Stomach (tissue), 9 donors: ENCODE data around the gene OVOL2. TPM values are rescaled to one million over a fixed set of nuclear protein-coding genes. Genes with fewer than 3 reads are reported as not detected.

Source experiments
- DNase-seq, 2 donors: peaks; one replicate each; pipeline versions ENCODE4 v3.0.0 to v3.0.0-alpha.2; 2013 to 2019
- H3K27ac ChIP-seq, 5 donors: fragments of 200-600 bp in 4 of 5; sonication (generic) in 4 of 5; one replicate each; pipeline ENCODE4 v1.5.1; 2013 to 2019; ENCODE audit warnings: mild to moderate bottlenecking in 1 of 5, moderate library complexity in 1 of 5
- H3K27me3 ChIP-seq, 3 donors: fragments of 200-600 bp; sonication (generic); one replicate each; pipeline ENCODE4 v1.5.1; 2017 to 2019; ENCODE audit warnings: mixed run types in 1 of 3
- H3K36me3 ChIP-seq, 4 donors: fragments of 200-600 bp; sonication (generic); 1 replicate in 3 of 4; 2 replicates in 1 of 4; pipeline ENCODE4 v1.5.1; 2016 to 2019
- H3K4me1 ChIP-seq, 4 donors: fragments of 200-600 bp; sonication (generic); one replicate each; pipeline ENCODE4 v1.5.1; 2016 to 2019
- H3K4me3 ChIP-seq, 4 donors: fragments of 200-600 bp; sonication (generic) in 3 of 4; one replicate each; pipeline ENCODE4 v1.5.1; 2016 to 2019; ENCODE audit warnings: mild to moderate bottlenecking in 1 of 4
- H3K9me3 ChIP-seq, 4 donors: fragments of 200-600 bp; sonication (generic); one replicate each; pipeline ENCODE4 v1.5.1; 2016 to 2019
- EP300 ChIP-seq: sonication (generic); formaldehyde crosslinking; IDR thresholded peaks from one replicate; pipeline ENCODE4 v1.6.1; 2017; ENCODE audit warnings: antibody characterized with exemption
- POLR2A ChIP-seq, 4 donors: fragments of 450-650 bp; IDR thresholded peaks; one replicate each; pipeline ENCODE4 v1.6.1; 2016; ENCODE audit warnings: antibody characterized with exemption in 4 of 4, control low read depth in 2 of 4, mild to moderate bottlenecking in 1 of 4, moderate library complexity in 1 of 4
- POLR2AphosphoS5 ChIP-seq, 3 donors: sonication (generic); formaldehyde crosslinking; IDR thresholded peaks; one replicate each; pipeline ENCODE4 v1.6.1; 2016; ENCODE audit warnings: antibody characterized with exemption in 3 of 3
- WGBS, 5 donors: extraction: QIAGEN DNeasy Blood & Tissue Kit in 3 of 5; methylation state at CpG; one replicate each; pipeline versions ENCODE4 v1.1.5 to v1.1.7; 2013 to 2018; 5-methylcytosine and 5-hydroxymethylcytosine counted together
- intact Hi-C: fragments of 100-400 bp; cut with DNase I; formaldehyde crosslinking; loops from one replicate; pipeline ENCODE4 v1.15.1; 2023; ENCODE audit warnings: low total_unique reads
- polyA plus RNA-seq, 3 donors: library from polyadenylated mRNA; stranded (reverse); fragments of 200-250 nt; gene quantifications; one replicate each; pipeline ENCODE4 v1.2.3, GENCODE V29; 2013
- total RNA-seq, 5 donors: library from RNA; depleted of rRNA; stranded (reverse); fragments of >200 nt; gene quantifications; one replicate each; pipeline versions ENCODE4 v1.1.0 to v1.2.3, GENCODE V29; 2014 to 2016
- TF ChIP-seq, protein P1 (sequence below), 7 experiments: fragments of 450-650 bp in 4 of 7; fragments of 200-600 bp in 3 of 7; sonication (generic) in 3 of 7; IDR thresholded peaks; one replicate each; pipeline ENCODE4 v1.5.1; 2016 to 2019; ENCODE audit warnings: antibody characterized with exemption in 7 of 7, control low read depth in 2 of 7, mild to moderate bottlenecking in 1 of 7
- donor health status: healthy with polysubstance abuse.
- donor health status: Bipolar disorder and iron deficiency.
- donor health status: healthy.

The OVOL2 gene
- total and polyA plus RNA-seq, 8 donors: 5.0 to 58.3 (median 13.9) TPM

DNA sequence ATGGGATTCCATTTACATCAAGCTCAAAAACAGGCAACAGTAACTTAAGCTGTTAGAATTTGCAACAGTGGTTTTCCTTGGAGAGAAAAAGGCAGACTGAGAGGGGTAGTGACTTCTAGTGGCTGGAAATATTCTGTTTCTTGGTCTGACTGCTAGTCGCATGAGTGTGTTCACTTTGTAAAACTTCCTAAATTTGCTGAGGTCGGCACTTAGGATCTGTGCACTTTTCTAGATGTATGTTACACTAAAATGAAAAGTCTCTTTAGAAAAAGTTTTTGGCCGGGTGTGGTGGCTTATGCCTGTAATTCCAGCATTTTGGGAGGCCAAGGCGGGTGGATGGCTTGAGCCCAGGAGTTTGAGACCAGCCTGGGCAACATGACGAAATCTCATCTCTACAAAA is 18.7 kb downstream of the OVOL2 start:
- TF ChIP-seq POLR2AphosphoS5 (IDR thresholded peaks at IDR 0.05): no peak
- no peak overlapping the region for H3K27ac ChIP-seq
- 85 to 94% (median 92%) methylated on average over 5 of the region's 5 CpGs for WGBS, 5 donors
- H3K36me3 ChIP-seq: peaks cover 0 to 62% (median 38%) of the 10 kb centered on the region in 4 donors
- no peak overlapping the region for H3K4me3 ChIP-seq
- H3K9me3 ChIP-seq: peaks cover 0 to 14% (median 9%) of the 10 kb centered on the region in 4 donors
- no peaks in the 10 kb centered on the region for H3K4me1 ChIP-seq
- DNase-seq: no peak
- intact Hi-C loops: no loop called here
- peaks cover 0 to 17% (median 0%) of the 10 kb centered on the region in 3 donors for H3K27me3 ChIP-seq

DNA sequence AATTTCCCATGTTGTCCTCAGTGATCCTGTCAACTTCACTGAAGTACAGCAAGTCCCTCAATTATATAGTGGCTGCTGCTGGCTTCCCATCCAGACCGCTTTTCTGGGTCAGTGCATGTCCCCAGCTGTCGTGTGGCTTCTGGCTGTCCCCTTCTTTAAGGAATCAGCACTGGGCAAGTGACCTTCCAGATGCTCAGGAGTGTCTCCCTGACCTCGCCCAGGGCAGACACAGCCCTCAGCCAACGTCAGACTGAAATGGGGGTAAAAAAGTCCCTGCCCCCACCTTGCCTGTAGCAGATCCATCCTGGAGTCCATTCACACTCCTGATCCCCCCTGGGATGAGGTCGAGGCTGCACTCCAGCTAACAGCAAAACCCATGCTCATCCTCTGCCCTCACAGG is 23.7 kb downstream of the OVOL2 start:
- TF ChIP-seq, protein P1, sequence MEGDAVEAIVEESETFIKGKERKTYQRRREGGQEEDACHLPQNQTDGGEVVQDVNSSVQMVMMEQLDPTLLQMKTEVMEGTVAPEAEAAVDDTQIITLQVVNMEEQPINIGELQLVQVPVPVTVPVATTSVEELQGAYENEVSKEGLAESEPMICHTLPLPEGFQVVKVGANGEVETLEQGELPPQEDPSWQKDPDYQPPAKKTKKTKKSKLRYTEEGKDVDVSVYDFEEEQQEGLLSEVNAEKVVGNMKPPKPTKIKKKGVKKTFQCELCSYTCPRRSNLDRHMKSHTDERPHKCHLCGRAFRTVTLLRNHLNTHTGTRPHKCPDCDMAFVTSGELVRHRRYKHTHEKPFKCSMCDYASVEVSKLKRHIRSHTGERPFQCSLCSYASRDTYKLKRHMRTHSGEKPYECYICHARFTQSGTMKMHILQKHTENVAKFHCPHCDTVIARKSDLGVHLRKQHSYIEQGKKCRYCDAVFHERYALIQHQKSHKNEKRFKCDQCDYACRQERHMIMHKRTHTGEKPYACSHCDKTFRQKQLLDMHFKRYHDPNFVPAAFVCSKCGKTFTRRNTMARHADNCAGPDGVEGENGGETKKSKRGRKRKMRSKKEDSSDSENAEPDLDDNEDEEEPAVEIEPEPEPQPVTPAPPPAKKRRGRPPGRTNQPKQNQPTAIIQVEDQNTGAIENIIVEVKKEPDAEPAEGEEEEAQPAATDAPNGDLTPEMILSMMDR (IDR thresholded peaks at IDR 0.05): no peak
- no peak for TF ChIP-seq EP300
- no peak for TF ChIP-seq POLR2AphosphoS5 (IDR thresholded peaks at IDR 0.05)
- TF ChIP-seq POLR2A (IDR thresholded peaks at IDR 0.05): no peak
- H3K36me3 ChIP-seq: peaks cover 0 to 58% (median 23%) of the 10 kb centered on the region in 4 donors
- peaks cover 0 to 5% (median 0%) of the 10 kb centered on the region in 3 donors for H3K27me3 ChIP-seq
- no peaks in the 10 kb centered on the region for H3K9me3 ChIP-seq
- no peak for DNase-seq
- intact Hi-C loops: no loop called here
- H3K4me1 ChIP-seq: no peaks in the 10 kb centered on the region
- no peak overlapping the region for H3K27ac ChIP-seq
- H3K4me3 ChIP-seq: no peak overlapping the region
- 59 to 73% (median 64%) methylated on average over 5 of the region's 5 CpGs for WGBS, 5 donors

DNA sequence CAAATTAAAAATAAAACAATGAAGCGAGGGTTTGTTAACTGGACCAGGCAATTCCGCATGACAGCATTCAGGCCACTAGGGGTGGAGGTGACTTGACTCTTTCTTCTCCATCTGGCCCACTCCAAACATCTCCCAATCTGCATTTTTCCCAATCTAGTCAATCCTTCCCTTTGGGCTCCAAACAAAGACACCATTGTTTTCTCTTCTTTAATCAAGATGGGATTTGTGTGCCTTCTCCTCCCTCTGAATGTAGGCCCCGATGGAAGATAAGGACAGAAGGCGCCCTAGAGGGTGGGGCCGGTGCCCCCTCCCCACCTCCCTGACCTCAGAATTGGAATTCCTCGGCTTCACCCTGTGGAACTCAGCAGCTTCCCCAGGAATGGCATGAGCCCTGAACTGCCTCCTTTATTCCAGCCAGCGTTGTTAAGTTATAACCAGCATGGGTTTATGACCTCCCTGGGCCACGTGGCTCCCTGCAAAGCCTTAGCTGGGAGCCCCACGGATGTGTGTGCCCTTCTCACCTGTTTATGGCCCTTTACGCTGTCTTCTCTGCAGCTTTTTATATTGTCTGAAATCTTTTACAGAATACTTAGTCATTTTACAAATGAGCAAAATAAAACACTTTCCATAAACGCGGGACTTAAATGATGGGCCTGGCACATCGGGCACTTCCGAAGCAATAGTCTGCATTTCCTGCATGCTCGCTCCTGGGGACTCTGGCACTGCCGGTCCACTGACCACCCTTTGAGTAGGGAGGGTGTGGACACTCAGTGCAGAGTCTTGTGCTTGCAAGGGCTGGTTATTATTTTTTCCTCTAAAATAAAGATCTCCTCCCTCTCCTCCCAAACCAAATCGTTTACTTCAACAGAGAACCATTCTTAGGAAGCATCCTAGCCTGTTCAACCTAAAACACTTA is 24.5 kb downstream of the OVOL2 start:
- intact Hi-C loops: no loop called here
- Histone ChIP-seq H3K4me3 (no peak overlapping the region), H3K27me3 (no peaks in the 10 kb centered on the region), H3K4me1 (no peaks in the 10 kb centered on the region), H3K36me3 (peaks cover 0 to 52% (median 21%) of the 10 kb centered on the region in 4 donors), H3K27ac (no peak overlapping the region), H3K9me3 (no peaks in the 10 kb centered on the region)
- peak in 1 of 2 donors; percentile 17 for DNase-seq
- WGBS, 5 donors: 57 to 68% (median 61%) methylated on average over 17 of the region's 17 CpGs
- TF ChIP-seq EP300 (no peak), POLR2AphosphoS5 (IDR thresholded peaks at IDR 0.05) (no peak), POLR2A (IDR thresholded peaks at IDR 0.05) (no peak)
- TF ChIP-seq, protein P1 (IDR thresholded peaks at IDR 0.05): no peak

DNA sequence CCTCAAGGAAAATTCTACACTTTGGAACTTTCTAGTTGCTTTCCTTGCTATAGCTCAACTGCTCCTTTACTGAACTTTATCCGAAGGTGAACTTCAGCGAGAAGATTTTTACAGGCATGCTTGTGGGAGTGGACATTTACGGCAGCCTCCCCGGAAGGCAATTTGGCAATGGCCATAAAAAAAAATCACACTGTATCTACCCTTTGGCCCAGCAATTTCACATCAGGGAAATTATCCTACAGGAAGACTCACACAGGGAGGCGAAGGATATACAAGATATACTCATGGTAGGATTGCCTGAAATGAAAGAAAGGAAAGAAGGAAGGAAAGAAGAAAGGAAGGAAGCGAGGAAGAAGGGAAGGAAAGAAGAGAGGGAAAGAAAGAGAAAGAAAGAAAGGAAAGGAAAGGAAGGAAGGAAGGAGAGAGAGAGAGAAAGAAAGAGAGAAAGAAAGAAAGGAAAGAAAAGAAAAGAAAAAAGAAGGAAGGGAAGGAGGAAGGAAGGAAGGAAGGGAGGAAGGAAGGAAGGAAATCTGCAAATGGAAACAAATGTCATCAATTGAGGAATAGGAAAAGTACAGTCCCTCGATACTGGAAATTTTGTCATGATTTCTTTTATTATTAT is 25.7 kb downstream of the OVOL2 start:
- DNase-seq: no peak
- Histone ChIP-seq H3K9me3 (no peaks in the 10 kb centered on the region), H3K27me3 (no peaks in the 10 kb centered on the region), H3K4me1 (no peaks in the 10 kb centered on the region), H3K4me3 (no peak overlapping the region), H3K27ac (no peak overlapping the region), H3K36me3 (peaks cover 0 to 41% (median 11%) of the 10 kb centered on the region in 4 donors)
- TF ChIP-seq EP300 (no peak), POLR2A (IDR thresholded peaks at IDR 0.05) (no peak), POLR2AphosphoS5 (IDR thresholded peaks at IDR 0.05) (no peak)
- TF ChIP-seq, protein P1 (IDR thresholded peaks at IDR 0.05): no peak
- WGBS, 5 donors: 65 to 92% (median 84%) methylated on average over 7 of the region's 7 CpGs
- intact Hi-C loops: no loop called here
